Activated naive CD8-positive, alpha-beta T cell treated with anti-CD3 and anti-CD28 coated beads, Interleukin-2, amount 50 U/mL, for 24 hours (primary cell): Measurements from ENCODE around the gene AKAP13.
"Not testable (repeated sequence)": the region's sequence is repeated elsewhere in the genome, so short reads cannot be mapped to it uniquely, and the experiment has no call there.

ENCODE experiments used
- ATAC-seq: fragments of 150-1000 bp; cut with Tn5 transposase; one replicate; pipeline ENCODE4 v1.10.0; 2021
- DNase-seq: peaks from one replicate; pipeline ENCODE4 v3.0.0; 2021
- H3K27ac Mint-ChIP-seq: one replicate; pipeline ENCODE4 v1.8.0; 2021; ENCODE audit warnings: mild to moderate bottlenecking, mixed read lengths
- H3K27me3 Mint-ChIP-seq: one replicate; pipeline ENCODE4 v1.8.0; 2021; ENCODE audit warnings: mixed read lengths
- H3K36me3 Mint-ChIP-seq: one replicate; pipeline ENCODE4 v1.8.0; 2021; ENCODE audit warnings: low read depth, mixed read lengths
- H3K4me1 Mint-ChIP-seq: one replicate; pipeline ENCODE4 v1.8.0; 2021; ENCODE audit warnings: mixed read lengths
- H3K4me3 Mint-ChIP-seq: one replicate; pipeline ENCODE4 v1.8.0; 2021; ENCODE audit warnings: mild to moderate bottlenecking, moderate library complexity, mixed read lengths
- H3K9me3 Mint-ChIP-seq: one replicate; pipeline ENCODE4 v1.8.0; 2021; ENCODE audit warnings: mixed read lengths

Gene AKAP13

GRCh38 chr15:85571780-85572179 is 191.4 kb downstream of the AKAP13 start:
- no peak overlapping the region for H3K4me3 Mint-ChIP-seq
- no peaks in the 10 kb centered on the region for H3K27me3 Mint-ChIP-seq
- peak overlapping the region; percentile 0 for H3K27ac Mint-ChIP-seq
- no peak for DNase-seq
- H3K4me1 Mint-ChIP-seq: peaks cover 25% of the 10 kb centered on the region
- H3K36me3 Mint-ChIP-seq: peaks cover 6% of the 10 kb centered on the region
- H3K9me3 Mint-ChIP-seq: no peaks in the 10 kb centered on the region
- ATAC-seq: no peak

GRCh38 chr15:85576392-85576791 is 196.0 kb downstream of the AKAP13 start:
- DNase-seq (no peak), ATAC-seq (no peak)
- Mint-ChIP-seq H3K9me3 (no peaks in the 10 kb centered on the region), H3K4me1 (peaks cover 39% of the 10 kb centered on the region), H3K4me3 (no peak overlapping the region), H3K27me3 (no peaks in the 10 kb centered on the region), H3K36me3 (peaks cover 31% of the 10 kb centered on the region), H3K27ac (no peak overlapping the region)

GRCh38 chr15:85578941-85579701 is 198.7 kb downstream of the AKAP13 start:
- H3K36me3 Mint-ChIP-seq: peaks cover 44% of the 10 kb centered on the region
- no peaks in the 10 kb centered on the region for H3K9me3 Mint-ChIP-seq
- no peak overlapping the region for H3K4me3 Mint-ChIP-seq
- peak overlapping the region; percentile 45 for H3K27ac Mint-ChIP-seq
- DNase-seq (no peak), ATAC-seq (no peak)
- H3K4me1 Mint-ChIP-seq: peaks cover 54% of the 10 kb centered on the region
- H3K27me3 Mint-ChIP-seq: no peaks in the 10 kb centered on the region

DNA sequence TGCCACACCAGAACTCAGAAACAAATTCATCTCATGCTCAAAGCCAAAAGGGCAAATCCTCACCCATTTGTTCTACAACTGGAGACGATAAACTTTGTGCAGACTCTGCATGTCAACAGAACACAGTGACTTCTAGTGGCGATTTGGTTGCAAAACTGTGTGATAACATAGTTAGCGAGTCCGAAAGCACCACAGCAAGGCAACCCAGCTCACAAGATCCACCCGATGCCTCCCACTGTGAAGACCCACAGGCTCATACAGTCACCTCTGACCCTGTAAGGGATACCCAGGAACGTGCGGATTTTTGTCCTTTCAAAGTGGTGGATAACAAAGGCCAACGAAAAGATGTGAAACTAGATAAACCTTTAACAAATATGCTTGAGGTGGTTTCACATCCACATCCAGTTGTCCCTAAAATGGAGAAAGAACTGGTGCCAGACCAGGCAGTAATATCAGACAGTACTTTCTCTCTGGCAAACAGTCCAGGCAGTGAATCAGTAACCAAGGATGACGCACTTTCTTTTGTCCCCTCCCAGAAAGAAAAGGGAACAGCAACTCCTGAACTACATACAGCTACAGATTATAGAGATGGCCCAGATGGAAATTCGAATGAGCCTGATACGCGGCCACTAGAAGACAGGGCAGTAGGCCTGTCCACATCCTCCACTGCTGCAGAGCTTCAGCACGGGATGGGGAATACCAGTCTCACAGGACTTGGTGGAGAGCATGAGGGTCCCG is 199.7 kb downstream of the AKAP13 start:
- H3K9me3 Mint-ChIP-seq: no peaks in the 10 kb centered on the region
- H3K36me3 Mint-ChIP-seq: peaks cover 47% of the 10 kb centered on the region
- ATAC-seq (no peak), DNase-seq (no peak)
- peak overlapping the region; percentile 86 for H3K27ac Mint-ChIP-seq
- H3K4me1 Mint-ChIP-seq: peaks cover 64% of the 10 kb centered on the region
- H3K27me3 Mint-ChIP-seq: no peaks in the 10 kb centered on the region
- no peak overlapping the region for H3K4me3 Mint-ChIP-seq

- no peaks in the 10 kb centered on the region for H3K27me3 Mint-ChIP-seq
- H3K36me3 Mint-ChIP-seq: peaks cover 53% of the 10 kb centered on the region
- peak overlapping the region; percentile 86 for H3K27ac Mint-ChIP-seq
- peak; percentile 62 for DNase-seq
- no peaks in the 10 kb centered on the region for H3K9me3 Mint-ChIP-seq
- peak overlapping the region; percentile 81 for H3K4me3 Mint-ChIP-seq
- peaks cover 72% of the 10 kb centered on the region for H3K4me1 Mint-ChIP-seq
- peak; percentile 74 for ATAC-seq
Observed at GRCh38 chr15:85580879-85581278, 200.5 kb downstream of the AKAP13 start.

- Mint-ChIP-seq H3K4me1 (peaks cover 77% of the 10 kb centered on the region), H3K27ac (peak overlapping the region; percentile 86), H3K27me3 (no peaks in the 10 kb centered on the region), H3K9me3 (no peaks in the 10 kb centered on the region), H3K4me3 (peak overlapping the region; percentile 81), H3K36me3 (peaks cover 55% of the 10 kb centered on the region)
- DNase-seq: peak; percentile 46
- peak; percentile 42 for ATAC-seq
Observed at GRCh38 chr15:85581495-85581894, 201.1 kb downstream of the AKAP13 start.

GRCh38 chr15:85582131-85583079 is 202.0 kb downstream of the AKAP13 start:
- Mint-ChIP-seq H3K27ac (peak overlapping the region; percentile 86), H3K36me3 (peaks cover 59% of the 10 kb centered on the region), H3K4me1 (peaks cover 81% of the 10 kb centered on the region), H3K27me3 (no peaks in the 10 kb centered on the region), H3K4me3 (peak overlapping the region; percentile 81), H3K9me3 (no peaks in the 10 kb centered on the region)
- ATAC-seq (peak; percentile 86), DNase-seq (peak; percentile 51)

DNA sequence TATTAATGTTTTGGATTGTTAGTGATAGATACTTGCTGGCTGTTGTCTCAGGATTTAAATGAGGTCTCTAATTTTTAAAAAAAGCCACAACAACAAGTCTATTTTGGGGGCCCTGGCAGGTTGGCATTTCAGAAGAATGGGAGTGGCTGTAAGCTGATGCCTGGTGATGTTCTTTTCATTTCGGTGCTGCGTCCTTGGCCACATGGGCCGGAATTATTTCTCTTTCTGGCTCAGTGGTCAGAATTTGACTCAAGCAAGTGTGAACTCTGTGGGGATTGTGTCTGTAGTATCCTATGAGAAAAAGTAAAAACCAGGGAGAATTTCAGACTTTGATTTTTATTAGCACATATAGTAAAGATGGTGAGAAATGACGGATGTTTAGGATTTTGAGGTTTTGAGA is 203.0 kb downstream of the AKAP13 start:
- Mint-ChIP-seq H3K36me3 (peaks cover 63% of the 10 kb centered on the region), H3K4me3 (peak overlapping the region; percentile 81), H3K27ac (peak overlapping the region; percentile 86), H3K27me3 (no peaks in the 10 kb centered on the region), H3K4me1 (peaks cover 87% of the 10 kb centered on the region), H3K9me3 (no peaks in the 10 kb centered on the region)
- no peak for DNase-seq
- ATAC-seq: no peak

DNA sequence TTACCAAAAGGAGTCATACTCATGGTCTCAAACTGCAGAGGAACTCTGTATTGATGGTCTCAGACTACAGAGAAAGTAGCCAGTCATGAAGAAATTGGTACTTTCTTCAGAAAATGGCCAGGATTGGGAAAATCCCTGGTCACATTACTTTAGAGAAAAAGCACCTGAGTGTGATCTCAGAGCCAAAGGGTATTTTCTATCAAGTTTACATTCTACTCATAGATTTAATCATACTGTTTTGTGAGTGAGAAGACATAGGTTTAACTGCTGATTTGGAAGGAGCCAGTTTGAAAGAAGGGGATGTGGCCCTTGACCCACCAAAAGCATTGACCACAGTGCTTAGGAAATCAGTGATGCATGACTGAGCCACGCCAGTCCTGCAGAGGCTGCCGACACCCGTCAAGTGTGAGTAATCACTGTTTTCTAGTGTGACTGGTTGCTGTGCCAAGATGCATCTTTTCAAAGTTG is 203.6 kb downstream of the AKAP13 start:
- peak; percentile 17 for DNase-seq
- H3K27ac Mint-ChIP-seq: peak overlapping the region; percentile 86
- H3K36me3 Mint-ChIP-seq: peaks cover 62% of the 10 kb centered on the region
- H3K4me3 Mint-ChIP-seq: peak overlapping the region; percentile 81
- ATAC-seq: peak; percentile 2
- no peaks in the 10 kb centered on the region for H3K27me3 Mint-ChIP-seq
- H3K4me1 Mint-ChIP-seq: peaks cover 83% of the 10 kb centered on the region
- no peaks in the 10 kb centered on the region for H3K9me3 Mint-ChIP-seq

DNA sequence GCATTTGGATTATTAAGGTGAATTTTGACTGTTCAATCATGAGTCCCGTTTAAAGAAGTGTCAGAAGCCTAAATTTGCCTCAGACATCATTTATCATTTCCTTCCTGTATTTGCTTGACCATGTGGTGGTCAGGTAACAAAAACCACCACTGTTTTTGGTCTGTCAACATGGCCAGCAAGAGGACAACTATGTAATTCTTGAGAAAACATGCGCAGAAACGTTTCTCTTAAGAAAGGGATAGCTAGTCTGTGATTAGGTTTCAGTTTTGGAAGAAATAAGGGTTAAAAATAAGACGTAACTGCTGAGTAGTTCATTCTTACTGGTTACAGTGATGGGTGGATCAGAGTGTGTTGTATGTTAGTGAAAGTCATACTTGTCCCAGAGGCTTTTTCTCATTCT is 204.5 kb downstream of the AKAP13 start:
- Mint-ChIP-seq H3K4me3 (peak overlapping the region; percentile 46), H3K9me3 (no peaks in the 10 kb centered on the region), H3K36me3 (peaks cover 60% of the 10 kb centered on the region), H3K4me1 (peaks cover 77% of the 10 kb centered on the region), H3K27ac (peak overlapping the region; percentile 86), H3K27me3 (no peaks in the 10 kb centered on the region)
- no peak for ATAC-seq
- no peak for DNase-seq

DNA sequence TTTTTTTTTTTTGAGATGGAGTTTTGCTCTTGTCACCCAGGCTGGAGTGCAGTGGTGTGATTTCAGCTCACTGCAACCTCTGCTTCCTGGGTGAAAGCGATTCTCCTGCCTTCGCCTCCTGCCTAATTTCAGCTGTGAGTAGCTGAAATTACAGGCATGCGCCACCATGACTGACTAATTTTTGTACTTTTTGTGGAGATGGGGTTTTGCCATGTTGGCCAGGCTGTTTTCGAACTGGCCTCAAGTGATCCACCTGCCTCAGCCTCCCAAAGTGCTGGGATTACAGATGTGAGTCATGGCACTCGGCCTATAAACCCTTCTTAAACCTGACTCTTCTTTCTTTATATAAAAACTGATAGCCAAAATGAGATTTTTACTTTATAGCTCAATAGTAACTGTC is 205.8 kb downstream of the AKAP13 start:
- DNase-seq: peak; percentile 20
- H3K36me3 Mint-ChIP-seq: peaks cover 52% of the 10 kb centered on the region
- not testable (repeated sequence) for H3K9me3 Mint-ChIP-seq, ATAC-seq, H3K4me3 Mint-ChIP-seq, H3K27me3 Mint-ChIP-seq
- peak overlapping the region; percentile 40 for H3K27ac Mint-ChIP-seq
- H3K4me1 Mint-ChIP-seq: peaks cover 73% of the 10 kb centered on the region

- peaks cover 42% of the 10 kb centered on the region for H3K36me3 Mint-ChIP-seq
- no peak overlapping the region for H3K4me3 Mint-ChIP-seq
- no peak overlapping the region for H3K27ac Mint-ChIP-seq
- no peaks in the 10 kb centered on the region for H3K27me3 Mint-ChIP-seq
- H3K9me3 Mint-ChIP-seq: no peaks in the 10 kb centered on the region
- no peak for ATAC-seq
- H3K4me1 Mint-ChIP-seq: peaks cover 60% of the 10 kb centered on the region
- DNase-seq: no peak
Observed at GRCh38 chr15:85587707-85588411, 207.5 kb downstream of the AKAP13 start.

- Mint-ChIP-seq H3K27ac (no peak overlapping the region), H3K4me3 (no peak overlapping the region), H3K4me1 (peaks cover 57% of the 10 kb centered on the region), H3K36me3 (peaks cover 47% of the 10 kb centered on the region), H3K27me3 (no peaks in the 10 kb centered on the region), H3K9me3 (no peaks in the 10 kb centered on the region)
- DNase-seq: no peak
- ATAC-seq: no peak
Observed at GRCh38 chr15:85588677-85589076, 208.3 kb downstream of the AKAP13 start.

- Mint-ChIP-seq H3K4me1 (peaks cover 55% of the 10 kb centered on the region), H3K27me3 (no peaks in the 10 kb centered on the region), H3K4me3 (no peak overlapping the region), H3K27ac (no peak overlapping the region), H3K36me3 (peaks cover 43% of the 10 kb centered on the region), H3K9me3 (no peaks in the 10 kb centered on the region)
- DNase-seq (no peak), ATAC-seq (no peak)
Observed at GRCh38 chr15:85589851-85590250, 209.4 kb downstream of the AKAP13 start.
